ENCODE data around the gene E2F8. TPM values are rescaled to one million over a fixed set of nuclear protein-coding genes. Genes with fewer than 3 reads are reported as not detected.

Gene E2F8
- total RNA-seq, 2 donors from 2014 or later = 0.26 TPM; not detected in 1

DNA sequence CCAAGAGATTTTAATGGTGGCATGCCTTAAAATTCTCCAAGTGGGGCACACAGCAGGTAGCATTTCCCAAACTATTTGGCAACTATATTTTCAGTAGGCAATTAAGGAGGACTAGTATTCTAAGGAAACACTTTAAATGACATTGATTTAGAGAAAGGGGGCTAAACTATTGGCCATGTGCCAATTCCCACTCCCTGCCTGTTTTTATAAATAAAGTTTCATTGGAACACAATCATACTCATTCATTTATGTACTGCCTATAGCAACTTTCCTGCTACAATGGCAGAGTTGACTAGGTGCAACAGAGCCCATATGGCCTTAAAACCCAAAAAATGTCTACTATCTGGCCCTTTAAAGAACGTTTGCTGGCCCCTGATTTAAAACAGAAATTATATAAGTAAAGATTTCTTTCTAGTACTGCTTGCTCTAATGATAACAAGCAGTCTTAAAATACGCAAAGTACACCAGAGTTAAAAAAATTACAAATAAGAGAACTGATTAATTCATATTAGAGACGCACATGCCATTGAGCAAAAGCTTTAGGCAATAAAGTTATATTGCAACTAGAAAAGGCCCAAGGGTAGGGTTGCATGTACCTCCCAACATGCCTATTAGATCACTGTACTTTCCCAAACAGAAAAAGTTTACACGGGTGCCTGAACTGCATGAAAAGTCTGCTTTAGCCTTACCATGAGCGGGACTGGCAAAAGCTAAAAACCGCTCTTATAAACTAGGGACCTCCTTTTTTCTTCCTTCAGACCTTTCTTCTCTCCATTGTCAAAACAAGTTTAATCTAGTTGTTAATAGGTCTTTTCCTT, 14.2 kb downstream of the E2F8 start:
- H3K4me1 ChIP-seq = no peaks in the 10 kb centered on the region
- H3K9me3 ChIP-seq = no peaks in the 10 kb centered on the region
- no peak overlapping the region for H3K4me3 ChIP-seq
- 83 to 84% methylated on average over 6 of the region's 6 CpGs for WGBS, 2 donors
- intact Hi-C loops (cut with DNase I) = no loop called here
- no peak for ATAC-seq
- H3K27ac ChIP-seq = no peak overlapping the region
- no peak for DNase-seq
- H3K27me3 ChIP-seq = no peaks in the 10 kb centered on the region
- H3K36me3 ChIP-seq (replicated peaks in 1 of 2; ENCODE audit: insufficient read depth in 1 of 2, low read depth in 2 of 2) = no peaks in the 10 kb centered on the region
- TF ChIP-seq, protein P1, sequence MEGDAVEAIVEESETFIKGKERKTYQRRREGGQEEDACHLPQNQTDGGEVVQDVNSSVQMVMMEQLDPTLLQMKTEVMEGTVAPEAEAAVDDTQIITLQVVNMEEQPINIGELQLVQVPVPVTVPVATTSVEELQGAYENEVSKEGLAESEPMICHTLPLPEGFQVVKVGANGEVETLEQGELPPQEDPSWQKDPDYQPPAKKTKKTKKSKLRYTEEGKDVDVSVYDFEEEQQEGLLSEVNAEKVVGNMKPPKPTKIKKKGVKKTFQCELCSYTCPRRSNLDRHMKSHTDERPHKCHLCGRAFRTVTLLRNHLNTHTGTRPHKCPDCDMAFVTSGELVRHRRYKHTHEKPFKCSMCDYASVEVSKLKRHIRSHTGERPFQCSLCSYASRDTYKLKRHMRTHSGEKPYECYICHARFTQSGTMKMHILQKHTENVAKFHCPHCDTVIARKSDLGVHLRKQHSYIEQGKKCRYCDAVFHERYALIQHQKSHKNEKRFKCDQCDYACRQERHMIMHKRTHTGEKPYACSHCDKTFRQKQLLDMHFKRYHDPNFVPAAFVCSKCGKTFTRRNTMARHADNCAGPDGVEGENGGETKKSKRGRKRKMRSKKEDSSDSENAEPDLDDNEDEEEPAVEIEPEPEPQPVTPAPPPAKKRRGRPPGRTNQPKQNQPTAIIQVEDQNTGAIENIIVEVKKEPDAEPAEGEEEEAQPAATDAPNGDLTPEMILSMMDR (IDR thresholded peaks at IDR 0.05) = no peak
- TF ChIP-seq POLR2A (IDR thresholded peaks at IDR 0.05) = no peak

DNA sequence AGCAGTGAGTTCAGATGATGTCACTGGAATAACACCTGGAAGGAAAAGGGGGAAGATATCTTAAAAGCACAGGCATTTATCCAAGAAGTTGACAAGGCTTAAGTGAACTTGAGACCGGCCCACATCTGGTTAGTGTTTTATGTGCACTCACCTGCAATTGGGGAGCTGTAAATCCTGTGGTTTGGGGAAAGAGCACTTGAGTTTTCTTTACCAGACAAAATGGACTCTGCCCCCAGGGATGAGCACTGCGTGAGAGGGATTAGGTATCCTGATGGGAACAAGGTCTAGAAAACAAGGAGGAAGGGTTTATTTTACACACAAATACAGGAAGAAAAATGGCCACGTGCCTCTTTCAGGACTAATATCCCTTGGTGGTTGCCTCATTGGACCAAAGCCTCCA, 15.2 kb downstream of the E2F8 start:
- no peak overlapping the region for H3K27ac ChIP-seq
- DNase-seq (no peak), ATAC-seq (no peak)
- no peaks in the 10 kb centered on the region for H3K27me3 ChIP-seq
- no peaks in the 10 kb centered on the region for H3K36me3 ChIP-seq (replicated peaks in 1 of 2; ENCODE audit: insufficient read depth in 1 of 2, low read depth in 2 of 2)
- TF ChIP-seq, protein P1 (IDR thresholded peaks at IDR 0.05) = no peak
- no peak for TF ChIP-seq POLR2A (IDR thresholded peaks at IDR 0.05)
- no peak overlapping the region for H3K4me3 ChIP-seq
- intact Hi-C loops (cut with DNase I) = no loop called here
- no peaks in the 10 kb centered on the region for H3K4me1 ChIP-seq
- WGBS, 2 donors = 95 to 100% methylated on average over 3 of the region's 3 CpGs
- no peaks in the 10 kb centered on the region for H3K9me3 ChIP-seq

DNA sequence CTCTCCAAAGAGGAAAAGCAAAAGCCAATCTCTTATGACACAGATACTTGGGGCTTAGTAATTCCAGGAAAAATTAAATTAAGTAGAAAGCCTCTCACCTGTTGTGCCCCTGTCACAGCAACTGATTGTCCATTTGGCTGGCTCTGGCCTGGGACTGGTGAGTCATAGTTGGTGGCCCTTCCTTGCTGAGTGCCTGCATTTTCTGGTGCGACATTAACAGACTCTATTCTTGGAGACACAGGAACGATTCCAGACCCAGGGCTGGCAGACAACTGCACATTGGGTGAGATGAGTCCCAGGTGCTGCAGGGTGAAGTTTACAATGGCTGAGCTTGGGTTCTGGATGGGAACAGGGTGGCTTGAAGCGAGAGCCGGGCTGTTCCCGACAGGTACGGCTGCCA, 15.6 kb downstream of the E2F8 start:
- no peaks in the 10 kb centered on the region for H3K36me3 ChIP-seq (replicated peaks in 1 of 2; ENCODE audit: insufficient read depth in 1 of 2, low read depth in 2 of 2)
- H3K27ac ChIP-seq = no peak overlapping the region
- no peak overlapping the region for H3K4me3 ChIP-seq
- DNase-seq (no peak), ATAC-seq (no peak)
- no peaks in the 10 kb centered on the region for H3K27me3 ChIP-seq
- no peaks in the 10 kb centered on the region for H3K4me1 ChIP-seq
- no peak for TF ChIP-seq POLR2A (IDR thresholded peaks at IDR 0.05)
- no peaks in the 10 kb centered on the region for H3K9me3 ChIP-seq
- intact Hi-C loops (cut with DNase I) = no loop called here
- WGBS, 2 donors = 94 to 100% methylated on average over 5 to 6 of the region's 6 CpGs

DNA sequence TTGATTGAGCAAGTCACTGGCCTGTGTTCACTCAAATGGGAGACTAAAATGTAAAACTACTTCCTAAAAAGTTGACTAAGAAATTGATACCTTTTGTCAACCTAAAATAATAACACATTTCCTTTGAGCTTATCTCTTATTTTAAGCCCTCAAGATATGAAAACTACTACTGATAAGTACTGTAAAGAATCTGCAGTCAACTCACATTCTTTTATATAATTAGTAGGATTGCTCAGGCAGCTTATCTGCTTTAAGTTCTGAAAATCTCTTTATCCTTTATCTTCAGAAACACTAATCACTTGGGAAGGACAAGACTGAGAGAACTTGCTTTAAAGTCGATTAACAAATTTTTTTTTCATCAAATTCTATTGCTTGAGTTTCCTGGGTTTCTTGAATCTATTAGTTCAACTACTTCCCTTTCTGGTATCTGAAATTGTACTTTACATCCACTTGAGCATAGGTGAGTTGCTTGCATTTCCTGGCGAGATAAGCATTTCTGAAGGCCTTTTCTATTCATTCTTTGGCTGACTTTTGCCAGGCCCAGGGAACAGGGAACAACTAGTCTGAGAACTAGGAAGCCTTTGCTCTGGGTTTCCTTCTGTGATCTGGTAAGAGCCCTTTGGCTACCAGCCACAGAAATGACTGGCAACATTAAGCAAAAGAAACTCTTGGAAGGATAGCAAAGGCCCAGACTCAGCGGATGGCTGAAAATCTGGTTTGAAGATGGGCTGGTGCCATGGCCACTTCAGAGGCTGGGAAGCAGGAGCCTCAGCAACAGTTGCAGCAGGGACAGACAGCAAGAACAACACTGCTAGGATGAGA, 19.6 kb downstream of the E2F8 start:
- intact Hi-C loops (cut with DNase I) = no loop called here
- DNase-seq (peak in 2 of 4 donors; percentile 25 to 37), ATAC-seq (no peak)
- Histone ChIP-seq H3K27me3 (no peaks in the 10 kb centered on the region), H3K4me1 (no peaks in the 10 kb centered on the region), H3K4me3 (no peak overlapping the region), H3K9me3 (no peaks in the 10 kb centered on the region), H3K27ac (no peak overlapping the region), H3K36me3 (replicated peaks in 1 of 2; ENCODE audit: insufficient read depth in 1 of 2, low read depth in 2 of 2) (no peaks in the 10 kb centered on the region)
- TF ChIP-seq, protein P1 (IDR thresholded peaks at IDR 0.05) = no peak
- no peak for TF ChIP-seq POLR2A (IDR thresholded peaks at IDR 0.05)
- 41 to 58% methylated on average over 3 of the region's 3 CpGs for WGBS, 2 donors

DNA sequence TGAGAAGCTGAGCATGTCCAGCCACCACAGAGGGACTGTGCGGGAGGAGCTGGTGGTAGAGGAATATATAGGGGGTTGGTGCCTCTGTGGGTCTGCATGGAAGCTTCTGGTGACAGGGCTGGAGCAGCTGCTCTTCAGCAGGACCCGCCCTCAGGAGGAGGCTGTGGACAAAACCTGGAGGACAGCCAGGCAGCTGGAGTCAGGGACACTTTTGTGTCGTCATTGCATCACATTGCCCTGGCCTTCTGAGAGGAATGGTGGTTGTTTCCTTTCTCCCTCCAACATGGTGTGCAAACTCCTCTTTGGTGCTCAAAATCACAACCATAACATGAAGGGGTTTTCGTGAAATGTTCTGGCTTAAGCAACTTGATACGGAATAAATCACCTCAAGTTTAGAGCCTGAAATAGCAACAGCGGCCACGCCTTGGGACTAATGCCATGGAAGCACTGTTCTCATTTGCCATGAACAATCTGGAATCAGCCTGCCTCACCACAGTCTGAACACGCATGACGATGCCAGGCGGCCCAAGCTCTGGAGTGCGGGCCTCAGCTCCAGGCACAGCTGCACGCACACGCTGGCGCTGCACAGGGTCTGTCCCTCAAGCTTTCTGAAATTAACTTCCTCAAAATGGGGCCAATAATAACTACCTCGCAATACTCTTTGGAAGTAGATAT, 21.8 kb downstream of the E2F8 start:
- no peak overlapping the region for H3K4me3 ChIP-seq
- no peaks in the 10 kb centered on the region for H3K9me3 ChIP-seq
- no peaks in the 10 kb centered on the region for H3K36me3 ChIP-seq (replicated peaks in 1 of 2; ENCODE audit: insufficient read depth in 1 of 2, low read depth in 2 of 2)
- DNase-seq (no peak), ATAC-seq (no peak)
- 89 to 93% methylated on average over 15 of the region's 15 CpGs for WGBS, 2 donors
- no peaks in the 10 kb centered on the region for H3K27me3 ChIP-seq
- intact Hi-C loops (cut with DNase I) = no loop called here
- TF ChIP-seq, protein P1 (IDR thresholded peaks at IDR 0.05) = no peak
- no peak for TF ChIP-seq POLR2A (IDR thresholded peaks at IDR 0.05)
- H3K27ac ChIP-seq = no peak overlapping the region
- H3K4me1 ChIP-seq = no peaks in the 10 kb centered on the region

Data from body of pancreas (tissue), 4 donors.